ENCODE data around the gene TAP2.

TAP2 gene

GRCh38 chr6:32852018-32852843 is 13.7 kb upstream of the TAP2 start:
- no peak for TF ChIP-seq CTCF (IDR thresholded peaks at IDR 0.05)

DNA sequence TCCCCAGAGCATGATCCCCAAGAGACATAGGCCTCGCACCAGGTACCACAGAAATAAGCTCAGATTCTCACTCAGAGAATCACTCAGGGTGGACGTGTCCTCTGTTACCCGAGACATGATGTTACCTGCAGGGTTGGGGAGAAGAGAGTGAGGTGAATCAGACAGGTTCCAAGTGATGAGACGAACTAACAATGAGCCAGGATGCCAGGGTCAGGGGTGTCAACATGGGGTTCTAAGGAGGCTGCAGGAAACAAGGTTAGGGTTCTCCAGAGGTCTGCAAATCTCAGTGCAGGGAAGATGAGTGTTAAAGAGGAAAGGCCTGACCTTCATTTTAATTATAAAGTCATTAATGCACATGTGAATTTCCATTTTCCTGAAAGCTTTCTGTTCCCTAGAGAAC is 12.5 kb upstream of the TAP2 start:
- no peak for TF ChIP-seq CTCF (IDR thresholded peaks at IDR 0.05)

DNA sequence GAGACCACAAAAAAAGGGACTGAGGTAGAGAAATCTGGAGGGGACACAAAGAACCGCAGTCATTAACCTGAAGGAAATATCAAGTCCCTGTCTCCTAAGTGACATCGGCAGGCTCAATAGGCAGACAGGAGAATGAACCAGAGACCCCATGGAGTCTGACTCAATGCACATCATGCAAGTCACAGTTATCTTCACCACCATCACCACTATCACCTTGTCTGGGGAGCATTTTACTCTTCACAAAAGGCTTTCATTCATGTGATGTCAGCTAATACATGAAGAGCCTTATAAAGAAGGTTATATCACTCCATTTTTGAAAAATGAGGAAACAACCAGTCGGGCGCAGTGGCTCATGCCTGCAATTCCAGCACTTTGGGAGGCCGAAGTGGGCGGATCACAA is 10.6 kb upstream of the TAP2 start:
- no peak for TF ChIP-seq CTCF (IDR thresholded peaks at IDR 0.05)

DNA sequence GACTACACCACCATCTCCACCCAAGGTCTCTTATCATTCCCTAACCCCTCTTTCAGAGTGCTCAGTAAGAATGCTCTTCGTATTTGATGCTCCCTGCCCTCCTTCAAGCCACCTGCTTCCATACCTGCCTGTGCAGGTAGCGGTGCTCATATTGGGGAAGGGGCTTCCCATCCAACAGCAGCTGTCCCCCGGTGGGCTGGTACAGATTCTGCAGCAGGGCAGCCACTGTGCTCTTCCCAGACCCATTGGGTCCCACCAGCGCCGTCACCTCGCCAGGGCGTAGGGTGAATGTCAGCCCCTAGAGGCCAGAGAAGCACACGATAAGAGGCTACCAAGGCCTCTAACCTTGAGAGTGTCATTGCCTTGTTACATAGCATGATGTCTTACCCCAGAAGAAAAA is 9.3 kb upstream of the TAP2 start:
- TF ChIP-seq CTCF (IDR thresholded peaks at IDR 0.05) = no peak

DNA sequence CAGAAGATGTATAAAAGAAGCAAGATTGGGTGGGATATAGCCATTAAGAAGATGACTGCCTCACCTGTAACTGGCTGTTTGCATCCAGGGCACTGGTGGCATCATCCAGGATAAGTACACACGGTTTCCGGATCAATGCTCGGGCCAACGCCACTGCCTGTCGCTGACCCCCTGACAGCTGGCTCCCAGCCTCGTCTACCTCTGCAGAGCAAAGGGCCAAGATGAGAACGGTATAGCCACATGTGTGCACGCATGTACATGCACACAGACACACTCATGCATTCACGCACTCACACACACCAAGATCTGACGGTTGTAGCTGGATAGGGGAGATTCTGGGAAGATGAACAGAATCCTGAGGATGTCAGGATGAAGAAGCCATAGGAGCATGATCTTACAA is 8.5 kb upstream of the TAP2 start:
- TF ChIP-seq CTCF (IDR thresholded peaks at IDR 0.05) = no peak

DNA sequence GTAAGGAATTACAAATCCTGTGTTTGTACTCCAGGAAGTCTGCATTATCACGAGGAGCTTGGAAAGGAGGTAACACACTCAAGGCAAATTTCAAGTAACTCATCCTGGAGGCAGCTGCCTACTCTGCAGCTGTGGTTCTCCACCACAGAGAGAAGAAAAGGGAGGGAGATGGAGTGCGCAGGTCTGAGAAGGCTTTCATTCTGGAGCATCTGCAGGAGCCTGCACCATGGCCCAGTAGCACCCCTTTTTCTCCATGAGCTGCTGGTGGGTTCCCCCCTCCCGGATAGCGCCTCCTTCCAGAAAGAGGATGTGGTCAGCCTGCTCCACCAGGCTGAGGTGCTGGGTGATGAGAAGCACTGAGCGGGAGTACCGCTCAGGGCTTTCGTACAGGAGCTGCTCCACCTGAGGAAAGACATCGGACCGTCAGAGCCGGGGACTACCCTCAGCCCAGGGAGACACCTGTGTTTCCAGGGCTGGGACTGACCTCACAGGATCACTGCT is 6.9 kb upstream of the TAP2 start:
- TF ChIP-seq CTCF (IDR thresholded peaks at IDR 0.05) = no peak

- no peak for TF ChIP-seq CTCF (IDR thresholded peaks at IDR 0.05)
Measured at GRCh38 chr6:32844839-32845383, 6.4 kb upstream of the TAP2 start.

Data from LNCAP (cell line).